ENCODE results near the gene ATP5F1C.

DNA sequence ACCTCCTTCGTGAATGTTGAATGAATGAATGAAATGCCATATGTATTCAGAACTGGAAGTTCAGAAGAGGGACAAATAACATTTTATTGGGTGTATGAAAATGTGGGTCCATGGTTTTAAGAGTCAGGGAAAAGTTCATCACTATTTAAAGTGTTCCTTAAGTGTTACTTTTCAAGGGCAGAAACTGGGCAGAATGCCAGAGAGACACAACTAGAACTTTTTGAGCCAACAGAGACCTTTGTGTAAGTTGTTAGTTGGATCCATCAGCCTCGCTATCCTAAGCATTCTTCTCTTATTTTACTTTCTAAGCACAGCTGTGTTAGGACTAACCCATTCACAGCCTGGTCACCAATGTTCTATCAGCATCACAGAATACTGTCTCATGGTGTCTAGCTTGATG, 16.8 kb downstream of the ATP5F1C start:
- TF ChIP-seq, protein P1, sequence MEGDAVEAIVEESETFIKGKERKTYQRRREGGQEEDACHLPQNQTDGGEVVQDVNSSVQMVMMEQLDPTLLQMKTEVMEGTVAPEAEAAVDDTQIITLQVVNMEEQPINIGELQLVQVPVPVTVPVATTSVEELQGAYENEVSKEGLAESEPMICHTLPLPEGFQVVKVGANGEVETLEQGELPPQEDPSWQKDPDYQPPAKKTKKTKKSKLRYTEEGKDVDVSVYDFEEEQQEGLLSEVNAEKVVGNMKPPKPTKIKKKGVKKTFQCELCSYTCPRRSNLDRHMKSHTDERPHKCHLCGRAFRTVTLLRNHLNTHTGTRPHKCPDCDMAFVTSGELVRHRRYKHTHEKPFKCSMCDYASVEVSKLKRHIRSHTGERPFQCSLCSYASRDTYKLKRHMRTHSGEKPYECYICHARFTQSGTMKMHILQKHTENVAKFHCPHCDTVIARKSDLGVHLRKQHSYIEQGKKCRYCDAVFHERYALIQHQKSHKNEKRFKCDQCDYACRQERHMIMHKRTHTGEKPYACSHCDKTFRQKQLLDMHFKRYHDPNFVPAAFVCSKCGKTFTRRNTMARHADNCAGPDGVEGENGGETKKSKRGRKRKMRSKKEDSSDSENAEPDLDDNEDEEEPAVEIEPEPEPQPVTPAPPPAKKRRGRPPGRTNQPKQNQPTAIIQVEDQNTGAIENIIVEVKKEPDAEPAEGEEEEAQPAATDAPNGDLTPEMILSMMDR (conservative IDR thresholded peaks at IDR 0.05; ENCODE audit: low read depth in 2 of 2) = no peak
- no peak for TF ChIP-seq EZH2phosphoT487 (IDR thresholded peaks at IDR 0.05; ENCODE audit: unreplicated experiment)
- TF ChIP-seq EZH2 (IDR thresholded peaks at IDR 0.05; ENCODE audit: low read depth, unreplicated experiment) = no peak
- no peak for TF ChIP-seq NANOG (IDR thresholded peaks at IDR 0.05; ENCODE audit: borderline replicate concordance)
- no peak for TF ChIP-seq STAT1 (IDR thresholded peaks at IDR 0.05; ENCODE audit: unreplicated experiment)
- TF ChIP-seq POLR2AphosphoS5 (IDR thresholded peaks at IDR 0.05; ENCODE audit: low read depth) = no peak

Data from GM23338 (cell line).